HepG2 (cell line): Measurements from ENCODE around the gene SNRNP35. TPM values are rescaled to one million over a fixed set of nuclear protein-coding genes. Genes with fewer than 3 reads are reported as not detected.

Experiments
- ATAC-seq: fragments of 200-7000 bp; cut with Tn5 transposase; 3 replicates; pipeline ENCODE4 v1.9.1; 2020; ENCODE audit warnings: mild to moderate bottlenecking, moderate library complexity
- BruUV-seq: library from RNA; stranded (reverse); fragments of 400-500 nt; replicated peaks from 2 replicates; lab custom pipeline; 2021; lab: Mats Ljungman, UMichigan
- CTCF ChIA-PET: fragments of 300-600 bp; formaldehyde crosslinking; extraction: SDS; loops from one replicate; lab custom pipeline; 2021; ENCODE audit warnings: low total read pairs, inconsistent platforms, low intra/inter-chr PET ratio; lab: Yijun Ruan, JAX
- POLR2A ChIA-PET: fragments of 350-600 bp; sonication (Branson Sonifier 250); formaldehyde crosslinking; loops from one replicate; lab custom pipeline; 2020; ENCODE audit warnings: antibody characterized with exemption, inconsistent platforms; lab: Yijun Ruan, JAX
- DNase-seq: peaks from one replicate; pipeline ENCODE4 v3.0.0-alpha.2; 2015; ENCODE audit warnings: low spot score
- FAIRE-seq: peaks from 3 replicates; lab custom pipeline; 2011; peaks lifted over from hg19 to GRCh38; lab: Jason Lieb, UNC
- H2AFZ ChIP-seq: one replicate; pipeline ENCODE4 v1.6.1; 2011; ENCODE audit warnings: low read length, inconsistent platforms
- H3K27ac ChIP-seq: fragments of 300-600 bp; 3 replicates; pipeline ENCODE4 v1.8.0; 2011; ENCODE audit warnings: mixed run types, mild to moderate bottlenecking, mixed read lengths, low read length, inconsistent platforms; ENCODE audit not compliant: insufficient read depth; ENCODE audit errors: extremely low read length
- H3K27me3 ChIP-seq, 2 experiments: fragments of 200-600 bp in 1 of 2; 2 replicates in 1 of 2; 3 replicates in 1 of 2; pipeline versions ENCODE4 v1.6.0 to v1.8.0; 2011; ENCODE audit warnings: low read length in 2 of 2, mild to moderate bottlenecking in 2 of 2, moderate library complexity in 2 of 2, inconsistent platforms in 1 of 2; ENCODE audit not compliant: insufficient read depth in 2 of 2, control insufficient read depth in 1 of 2
- H3K36me3 ChIP-seq, 2 experiments: fragments of 200-600 bp in 1 of 2; replicated peaks in 1 of 2; 2 replicates in 1 of 2; 3 replicates in 1 of 2; pipeline versions ENCODE4 v1.5.1 to v1.8.0; 2011; ENCODE audit warnings: low read length in 2 of 2, inconsistent platforms in 1 of 2; ENCODE audit not compliant: insufficient read depth in 2 of 2, control insufficient read depth in 1 of 2
- H3K4me1 ChIP-seq: 2 replicates; pipeline ENCODE4 v1.5.1; 2012; ENCODE audit warnings: low read length, inconsistent platforms; ENCODE audit not compliant: insufficient read depth
- H3K4me2 ChIP-seq: 2 replicates; pipeline ENCODE4 v1.6.0; 2011; ENCODE audit warnings: low read depth, low read length, inconsistent platforms
- H3K4me3 ChIP-seq, 3 experiments: fragments of 200-600 bp in 1 of 3; sonication (generic), shearing (Covaris generic) in 1 of 3; replicated peaks in 1 of 3; 2 replicates each; pipeline ENCODE4 v1.5.1; 2011 to 2016; ENCODE audit warnings: low read length in 3 of 3, inconsistent platforms in 2 of 3, low read depth in 2 of 3, mild to moderate bottlenecking in 2 of 3, control low read depth in 1 of 3, mixed read lengths in 1 of 3; ENCODE audit not compliant: insufficient read depth in 1 of 3
- H3K79me2 ChIP-seq: one replicate; pipeline ENCODE4 v1.6.1; 2011; ENCODE audit warnings: low read length, inconsistent platforms; ENCODE audit not compliant: insufficient read depth
- H3K9ac ChIP-seq: 2 replicates; pipeline ENCODE4 v1.6.0; 2011; ENCODE audit warnings: mild to moderate bottlenecking, low read depth, low read length, inconsistent platforms; ENCODE audit not compliant: insufficient read depth
- H3K9me3 ChIP-seq: 2 replicates; pipeline ENCODE4 v1.5.1; 2012; ENCODE audit warnings: mild to moderate bottlenecking, low read length
- H4K20me1 ChIP-seq: 2 replicates; pipeline ENCODE4 v1.6.0; 2011; ENCODE audit warnings: inconsistent platforms, mild to moderate bottlenecking, low read length, moderate library complexity; ENCODE audit not compliant: insufficient read depth
- CENPT ChIP-seq: sonication (generic); formaldehyde crosslinking; IDR thresholded peaks from 2 replicates; pipeline ENCODE4 v1.8.0; 2022; ENCODE audit warnings: low read depth, mild to moderate bottlenecking, moderate library complexity, missing genetic modification reagents
- FOXP4 ChIP-seq: sonication (generic); formaldehyde crosslinking; IDR thresholded peaks from 2 replicates; pipeline ENCODE4 v1.4.0; 2020; ENCODE audit warnings: missing genetic modification reagents
- MED1 ChIP-seq: sonication (generic); formaldehyde crosslinking; IDR thresholded peaks from 2 replicates; pipeline ENCODE4 v1.4.0; 2020; ENCODE audit warnings: missing genetic modification reagents
- PAXIP1 ChIP-seq: sonication (generic); formaldehyde crosslinking; conservative IDR thresholded peaks from 2 replicates; pipeline ENCODE4 v1.4.0; 2020; ENCODE audit warnings: mild to moderate bottlenecking, missing genetic modification reagents, moderate library complexity
- SNAPC4 ChIP-seq: sonication (generic); formaldehyde crosslinking; IDR thresholded peaks from 2 replicates; pipeline ENCODE4 v1.4.0; 2020; ENCODE audit warnings: mild to moderate bottlenecking, missing genetic modification reagents
- THAP11 ChIP-seq: IDR thresholded peaks from 2 replicates; pipeline ENCODE4 v1.6.1; 2016; ENCODE audit warnings: missing biosample characterization, missing genetic modification reagents
- ZC3H13 ChIP-seq: sonication (generic); formaldehyde crosslinking; IDR thresholded peaks from 2 replicates; pipeline ENCODE4 v1.8.1; 2023; ENCODE audit warnings: mild to moderate bottlenecking, missing genetic modification reagents, moderate library complexity
- ZNF354B ChIP-seq: sonication (generic); formaldehyde crosslinking; IDR thresholded peaks from 2 replicates; pipeline ENCODE4 v1.8.0; 2022; ENCODE audit warnings: mild to moderate bottlenecking, missing genetic modification reagents
- ZNF362 ChIP-seq: sonication (generic); formaldehyde crosslinking; IDR thresholded peaks from 2 replicates; pipeline ENCODE4 v1.4.0; 2020; ENCODE audit warnings: missing genetic modification reagents, mild to moderate bottlenecking, borderline replicate concordance
- whole genome bisulfite sequencing: methylation state at CpG from one replicate; pipeline ENCODE4 v1.1.6; 2017; ENCODE audit warnings: low lambda C conversion rate; 5-methylcytosine and 5-hydroxymethylcytosine counted together
- in situ Hi-C: cut with HindIII; loops from 2 replicates; pipeline ENCODE4 v1.10.0; 2017; ENCODE audit warnings: low pct_unique_long_range_greater_than_20kb; ENCODE audit not compliant: extremely low pct_ligation_motif_present
- intact Hi-C: fragments of 100-400 bp; cut with micrococcal nuclease; formaldehyde crosslinking; loops from one replicate; pipeline ENCODE4 v1.10.0; 2022; ENCODE audit not compliant: unreplicated experiment
- polyA plus RNA-seq, 8 experiments: library from polyadenylated mRNA; depleted of rRNA in 3 of 8; stranded (reverse) in 7 of 8; unstranded in 1 of 8; fragments of >200 nt; fragmentation: Illumina TruSeq in 4 of 8; extraction: Trizol in 4 of 8; gene quantifications; 2 replicates each; pipeline versions ENCODE4 v1.2.1 to v1.2.3, GENCODE V29; 2011 to 2016; ENCODE audit warnings: low read depth in 4 of 8, missing spikeins in 1 of 8, mixed read lengths in 1 of 8; ENCODE audit not compliant: insufficient read depth in 1 of 8
- total RNA-seq, 5 experiments: library from RNA; depleted of rRNA; stranded (reverse); fragments of >200 nt; fragmentation: Illumina TruSeq; extraction: Trizol; gene quantifications; 2 replicates each; pipeline ENCODE4 v1.2.3, GENCODE V29; 2016; ENCODE audit warnings: low read depth in 1 of 5

Gene SNRNP35
- total and polyA plus RNA-seq, 2 of the 13 experiments (the other 11 are each of a cell fraction or from before 2014, with no cell fraction given) = 11.3 to 22.6 TPM

GRCh38 chr12:123445388-123446332 is 12.3 kb upstream of the SNRNP35 start:
- no peak for DNase-seq
- in situ Hi-C loops = no loop called here
- Histone ChIP-seq H3K4me1 (peaks cover 64% of the 10 kb centered on the region), H3K27ac (no peak overlapping the region), H4K20me1 (no peaks in the 10 kb centered on the region), H2AFZ (no peak overlapping the region), H3K27me3 (no peaks in the 10 kb centered on the region), H3K79me2 (no peaks in the 10 kb centered on the region), H3K9me3 (no peaks in the 10 kb centered on the region), H3K4me3 (0 out of 6 replicates have a peak overlapping the region, but pooled peaks of 2 of the 3 experiments have one; percentile 23 to 28), H3K36me3 (no peaks in the 10 kb centered on the region), H3K9ac (0 out of 2 replicates have a peak overlapping the region, but pooled peaks have one; percentile 3), H3K4me2 (peak overlapping the region; percentile 67)
- BruUV-seq = no TSS peak
- no peak for ATAC-seq
- POLR2A ChIA-PET = interaction anchor here (1.2 kb wide), 2 partner anchors 13 to 213 kb away, joined by 3 to 5 read pairs; partner anchors contain the start of genes MPHOSPH9 and SNRNP35
- WGBS = 20% methylated on average over 15 of the region's 18 CpGs
- intact Hi-C loops = no loop called here
- CTCF ChIA-PET = no interaction called here
- FAIRE-seq = no peak
- TF ChIP-seq CENPT (CRISPR knock-in tag) (no peak), THAP11 (CRISPR knock-in tag) (no peak), MED1 (CRISPR knock-in tag) (0 out of 2 replicates have a peak, but pooled peaks have one; percentile 18), ZNF362 (peak; percentile 42; the same call in 1 of the 2 replicates), SNAPC4 (CRISPR knock-in tag) (no peak), ZC3H13 (CRISPR knock-in tag) (no peak), FOXP4 (peak; percentile 45; the same call in 1 of the 2 replicates), ZNF354B (CRISPR knock-in tag) (no peak), PAXIP1 (0 out of 2 replicates have a peak, but pooled peaks have one; percentile 17)
